ENCODE results near the gene ZDHHC6.
"Not testable (repeated sequence)": the region's sequence is repeated elsewhere in the genome, so short reads cannot be mapped to it uniquely, and the experiment has no call there.

Gene ZDHHC6

GRCh38 chr10:112409755-112410154, 37.0 kb downstream of the ZDHHC6 start:
- no peak for TF ChIP-seq CTCF (IDR thresholded peaks at IDR 0.05; ENCODE audit: control extremely low read depth, extremely low read depth, low read depth, missing control alignments)
- CTCF ChIA-PET: interaction anchor here (1.0 to 1.9 kb wide), 3 partner anchors 9 to 35 kb away, joined by 4 to 7 read pairs (median 5); no protein-coding TSS in a partner anchor
- POLR2A ChIA-PET: no interaction called here
- DNase-seq (ENCODE audit: extremely low spot score): no peak

GRCh38 chr10:112409299-112409698, 37.4 kb downstream of the ZDHHC6 start:
- ChIA-PET POLR2A (no interaction called here), CTCF (interaction anchor here (1.0 to 1.9 kb wide), 3 partner anchors 9 to 34 kb away, joined by 4 to 7 read pairs (median 5); no protein-coding TSS in a partner anchor)
- no peak for DNase-seq (ENCODE audit: extremely low spot score)
- TF ChIP-seq CTCF (IDR thresholded peaks at IDR 0.05; ENCODE audit: control extremely low read depth, extremely low read depth, low read depth, missing control alignments): no peak

- POLR2A ChIA-PET: no interaction called here
- no peak for DNase-seq (ENCODE audit: extremely low spot score)
- no peak for TF ChIP-seq CTCF (IDR thresholded peaks at IDR 0.05; ENCODE audit: control extremely low read depth, extremely low read depth, low read depth, missing control alignments)
- CTCF ChIA-PET: interaction anchor here (1.4 kb wide), 1 partner anchor 11 kb away, joined by 5 read pairs; no protein-coding TSS in a partner anchor
These were observed 39.0 kb downstream of the ZDHHC6 start for GRCh38 chr10:112407696-112408095.

GRCh38 chr10:112406806-112407205, 39.9 kb downstream of the ZDHHC6 start:
- POLR2A ChIA-PET; DNase-seq (ENCODE audit: extremely low spot score); CTCF ChIA-PET: not testable (repeated sequence)

- DNase-seq (ENCODE audit: extremely low spot score): no peak
- ChIA-PET CTCF (interaction anchor here (0.7 to 3.7 kb wide), 4 partner anchors 12 to 67 kb away, joined by 3 to 10 read pairs (median 4); no protein-coding TSS in a partner anchor), POLR2A (no interaction called here)
These were observed 42.1 kb downstream of the ZDHHC6 start for GRCh38 chr10:112404617-112405016.

GRCh38 chr10:112402917-112403316, 43.8 kb downstream of the ZDHHC6 start:
- CTCF ChIA-PET: interaction anchor here (2.0 to 3.7 kb wide), 2 partner anchors 13 to 69 kb away, joined by 6 to 10 read pairs; no protein-coding TSS in a partner anchor
- POLR2A ChIA-PET: no interaction called here
- no peak for TF ChIP-seq CTCF (IDR thresholded peaks at IDR 0.05; ENCODE audit: control extremely low read depth, extremely low read depth, low read depth, missing control alignments)
- DNase-seq (ENCODE audit: extremely low spot score): no peak

More at GRCh38 chr10:112404617-112405016, 42.1 kb downstream of the ZDHHC6 start:
- TF ChIP-seq CTCF (IDR thresholded peaks at IDR 0.05; ENCODE audit: control extremely low read depth, extremely low read depth, low read depth, missing control alignments): no peak

GRCh38 chr10:112397592-112397991, 49.1 kb downstream of the ZDHHC6 start:
- CTCF ChIA-PET: interaction anchor here (0.6 to 1.2 kb wide), 2 partner anchors 14 to 16 kb away, joined by 3 read pairs; no protein-coding TSS in a partner anchor
- no peak for TF ChIP-seq CTCF (IDR thresholded peaks at IDR 0.05; ENCODE audit: control extremely low read depth, extremely low read depth, low read depth, missing control alignments)
- no peak for DNase-seq (ENCODE audit: extremely low spot score)
- POLR2A ChIA-PET: no interaction called here
